Calu3 (cell line): ENCODE results near the gene TFB2M. TPM values are rescaled to one million over a fixed set of nuclear protein-coding genes. Genes with fewer than 3 reads are reported as not detected.

Experiments used
- BruUV-seq: library from RNA; stranded (reverse); fragments of 400-500 nt; replicated peaks from 2 replicates; lab custom pipeline; 2021; lab: Mats Ljungman, UMichigan
- CTCF ChIA-PET: fragments of 300-600 bp; sonication (Branson Sonifier 250); formaldehyde crosslinking; loops from one replicate; lab custom pipeline; 2022; ENCODE audit warnings: antibody characterized with exemption; lab: Charles Lee
- DNase-seq: peaks from one replicate; pipeline ENCODE4 v3.0.0; 2022
- H3K27ac Mint-ChIP-seq: one replicate; pipeline ENCODE4 v1.8.0; 2022; ENCODE audit warnings: mixed read lengths; ENCODE audit not compliant: unreplicated experiment
- H3K27me3 Mint-ChIP-seq: one replicate; pipeline ENCODE4 v1.8.0; 2022; ENCODE audit warnings: mixed read lengths; ENCODE audit not compliant: unreplicated experiment
- H3K36me3 Mint-ChIP-seq: one replicate; pipeline ENCODE4 v1.8.0; 2022; ENCODE audit warnings: mild to moderate bottlenecking, moderate library complexity, mixed read lengths; ENCODE audit not compliant: insufficient read depth, unreplicated experiment
- H3K4me1 Mint-ChIP-seq: one replicate; pipeline ENCODE4 v1.8.0; 2022; ENCODE audit warnings: mild to moderate bottlenecking, low read depth, mixed read lengths; ENCODE audit not compliant: unreplicated experiment
- H3K4me3 Mint-ChIP-seq: one replicate; pipeline ENCODE4 v1.8.0; 2022; ENCODE audit warnings: mild to moderate bottlenecking, low read depth, moderate library complexity, mixed read lengths; ENCODE audit not compliant: unreplicated experiment
- H3K9me3 Mint-ChIP-seq: one replicate; pipeline ENCODE4 v1.8.0; 2022; ENCODE audit warnings: low read depth, mixed read lengths; ENCODE audit not compliant: unreplicated experiment
- intact Hi-C: fragments of 100-400 bp; cut with micrococcal nuclease; formaldehyde crosslinking; loops from one replicate; pipeline ENCODE4 v1.10.0; 2022; ENCODE audit not compliant: unreplicated experiment
- total RNA-seq: library from RNA; stranded (reverse); gene quantifications from 2 replicates; pipeline ENCODE4 v1.2.3, GENCODE V29; 2022
- TF ChIP-seq, protein P1 (sequence below): fragments of 200-600 bp; IDR thresholded peaks from one replicate; pipeline ENCODE4 v1.8.0; 2022; ENCODE audit warnings: antibody characterized with exemption; ENCODE audit not compliant: unreplicated experiment

Gene TFB2M
- total RNA-seq, 1 experiment from 2014 or later = 23.0 TPM

DNA sequence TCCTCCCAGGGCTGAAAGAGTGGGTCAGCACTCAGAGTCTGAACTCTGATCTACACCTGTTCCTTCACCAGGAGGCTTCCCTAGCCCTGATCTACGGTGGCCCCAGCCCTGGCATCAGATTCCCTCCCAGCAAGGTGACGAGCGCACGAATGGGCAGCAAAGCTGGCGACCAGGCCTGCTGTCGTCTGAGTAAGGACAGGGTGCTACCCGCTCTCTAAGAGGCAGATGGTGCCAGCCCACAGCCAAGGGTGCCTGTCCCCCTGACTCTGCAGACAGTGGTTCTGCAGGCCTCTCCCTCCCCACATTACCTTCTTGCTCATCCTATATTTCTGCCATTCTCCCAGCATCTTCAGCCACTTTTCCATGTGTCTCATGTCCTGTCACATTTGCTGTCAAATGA is 48.7 kb downstream of the TFB2M start:
- H3K36me3 Mint-ChIP-seq = no peaks in the 10 kb centered on the region
- no peak overlapping the region for H3K4me3 Mint-ChIP-seq
- H3K4me1 Mint-ChIP-seq = no peaks in the 10 kb centered on the region
- DNase-seq = no peak
- TF ChIP-seq, protein P1, sequence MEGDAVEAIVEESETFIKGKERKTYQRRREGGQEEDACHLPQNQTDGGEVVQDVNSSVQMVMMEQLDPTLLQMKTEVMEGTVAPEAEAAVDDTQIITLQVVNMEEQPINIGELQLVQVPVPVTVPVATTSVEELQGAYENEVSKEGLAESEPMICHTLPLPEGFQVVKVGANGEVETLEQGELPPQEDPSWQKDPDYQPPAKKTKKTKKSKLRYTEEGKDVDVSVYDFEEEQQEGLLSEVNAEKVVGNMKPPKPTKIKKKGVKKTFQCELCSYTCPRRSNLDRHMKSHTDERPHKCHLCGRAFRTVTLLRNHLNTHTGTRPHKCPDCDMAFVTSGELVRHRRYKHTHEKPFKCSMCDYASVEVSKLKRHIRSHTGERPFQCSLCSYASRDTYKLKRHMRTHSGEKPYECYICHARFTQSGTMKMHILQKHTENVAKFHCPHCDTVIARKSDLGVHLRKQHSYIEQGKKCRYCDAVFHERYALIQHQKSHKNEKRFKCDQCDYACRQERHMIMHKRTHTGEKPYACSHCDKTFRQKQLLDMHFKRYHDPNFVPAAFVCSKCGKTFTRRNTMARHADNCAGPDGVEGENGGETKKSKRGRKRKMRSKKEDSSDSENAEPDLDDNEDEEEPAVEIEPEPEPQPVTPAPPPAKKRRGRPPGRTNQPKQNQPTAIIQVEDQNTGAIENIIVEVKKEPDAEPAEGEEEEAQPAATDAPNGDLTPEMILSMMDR = no peak
- BruUV-seq = no TSS peak
- peaks cover 7% of the 10 kb centered on the region for H3K9me3 Mint-ChIP-seq
- intact Hi-C loops = no loop called here
- no peaks in the 10 kb centered on the region for H3K27me3 Mint-ChIP-seq
- CTCF ChIA-PET = interaction anchor here (0.5 kb wide), 1 partner anchor 15 kb away, joined by 3 read pairs; no protein-coding TSS in a partner anchor
- no peak overlapping the region for H3K27ac Mint-ChIP-seq

DNA sequence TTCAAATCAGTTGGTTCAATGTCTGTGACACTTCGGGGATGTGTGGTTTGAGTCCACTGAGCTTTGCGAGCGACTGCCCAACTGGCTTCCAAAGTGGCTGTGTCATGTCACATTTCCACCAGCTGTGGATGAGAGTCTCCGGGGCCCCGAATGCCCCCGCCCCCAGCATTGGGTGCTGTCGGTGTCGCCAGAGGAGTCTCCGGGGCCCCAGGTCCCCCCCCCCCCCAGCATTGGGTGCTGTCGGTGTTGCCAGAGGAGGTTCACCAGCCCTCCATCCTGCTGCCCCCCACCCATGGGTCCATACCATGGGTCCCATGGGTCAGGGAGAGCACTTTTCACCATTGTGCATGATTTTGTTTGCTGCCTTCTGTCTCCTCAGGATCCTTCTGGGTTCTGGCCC is 49.9 kb downstream of the TFB2M start:
- no TSS peak for BruUV-seq
- TF ChIP-seq, protein P1 = no peak
- Mint-ChIP-seq H3K9me3 (peaks cover 7% of the 10 kb centered on the region), H3K4me3 (no peak overlapping the region), H3K27ac (no peak overlapping the region), H3K27me3 (no peaks in the 10 kb centered on the region), H3K36me3 (no peaks in the 10 kb centered on the region), H3K4me1 (no peaks in the 10 kb centered on the region)
- no peak for DNase-seq
- CTCF ChIA-PET = no interaction called here
- intact Hi-C loops = no loop called here

DNA sequence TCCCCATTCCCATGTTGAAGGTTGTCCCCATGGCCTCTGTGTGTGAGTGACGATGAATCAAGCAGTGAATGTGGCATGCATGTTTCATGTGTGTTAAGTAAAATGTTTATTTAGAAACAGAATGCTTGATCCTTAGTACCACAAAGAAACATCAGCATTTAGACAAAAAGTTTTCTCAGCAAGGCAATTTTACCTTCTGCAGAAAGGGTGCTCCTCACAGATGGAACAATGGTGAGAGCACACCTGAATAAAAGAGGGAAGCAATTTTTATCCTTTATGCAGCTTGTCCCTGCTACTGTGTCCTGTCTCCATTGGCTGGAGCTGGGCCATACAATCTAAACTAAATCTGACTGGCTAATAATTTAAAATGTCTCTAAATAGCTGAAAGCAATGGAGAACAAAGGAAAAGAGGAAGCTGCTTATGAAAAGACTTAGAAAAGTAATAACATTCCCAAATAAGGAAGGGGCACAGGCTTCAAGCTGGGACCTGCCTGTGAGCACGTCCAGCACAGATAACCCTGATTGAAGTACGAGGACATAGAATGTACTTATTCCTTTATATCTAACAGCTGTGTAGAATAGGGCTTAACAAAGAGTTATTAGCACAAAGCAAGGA is 50.6 kb downstream of the TFB2M start:
- H3K4me3 Mint-ChIP-seq = no peak overlapping the region
- intact Hi-C loops = no loop called here
- no peaks in the 10 kb centered on the region for H3K4me1 Mint-ChIP-seq
- BruUV-seq = no TSS peak
- no peak for DNase-seq
- H3K27me3 Mint-ChIP-seq = no peaks in the 10 kb centered on the region
- no peaks in the 10 kb centered on the region for H3K36me3 Mint-ChIP-seq
- no peak overlapping the region for H3K27ac Mint-ChIP-seq
- TF ChIP-seq, protein P1 = no peak
- CTCF ChIA-PET = no interaction called here
- H3K9me3 Mint-ChIP-seq = peaks cover 7% of the 10 kb centered on the region

DNA sequence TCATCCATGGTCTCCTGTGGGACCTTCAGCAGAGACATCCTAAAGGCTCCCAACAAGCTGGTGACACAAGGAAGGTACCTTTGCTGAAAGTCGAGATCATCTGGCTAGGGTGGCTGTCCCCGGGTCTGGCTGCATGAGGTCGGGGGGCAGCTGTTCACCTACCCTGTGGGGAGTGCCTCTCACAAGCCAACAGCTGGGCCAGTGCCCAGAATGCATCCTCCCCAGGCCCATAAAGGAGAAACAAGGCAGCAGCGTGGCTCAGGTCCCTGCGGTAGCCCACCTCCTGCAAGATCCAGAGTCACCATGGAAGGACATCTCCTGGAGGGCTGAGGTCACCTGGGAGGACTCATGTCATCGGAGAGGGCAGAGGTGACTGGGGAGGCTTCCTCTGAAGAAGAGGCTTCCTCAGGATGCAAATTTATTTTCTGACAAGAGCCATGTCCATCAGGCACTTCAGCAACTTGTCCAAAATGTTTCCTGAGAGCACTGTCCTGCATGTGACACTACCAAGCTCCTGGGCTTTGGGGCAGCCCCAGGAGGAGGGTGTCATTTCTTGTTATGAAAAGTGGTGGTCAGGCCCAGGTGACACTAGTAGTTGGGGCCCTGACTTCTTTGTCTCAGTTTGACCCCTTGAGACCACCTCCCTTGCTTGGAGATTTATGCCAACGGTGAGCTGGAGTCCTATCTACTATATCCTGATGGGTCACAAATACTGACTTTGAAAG is 52.3 kb downstream of the TFB2M start:
- Mint-ChIP-seq H3K36me3 (no peaks in the 10 kb centered on the region), H3K27me3 (no peaks in the 10 kb centered on the region), H3K9me3 (peaks cover 7% of the 10 kb centered on the region), H3K27ac (no peak overlapping the region), H3K4me3 (no peak overlapping the region), H3K4me1 (no peaks in the 10 kb centered on the region)
- DNase-seq = no peak
- CTCF ChIA-PET = interaction anchor here (0.5 kb wide), 1 partner anchor 15 kb away, joined by 7 read pairs; no protein-coding TSS in a partner anchor
- intact Hi-C loops = no loop called here
- no TSS peak for BruUV-seq
- TF ChIP-seq, protein P1 = no peak
